Measurements from ENCODE around the gene ARHGAP28.

ARHGAP28 gene

DNA sequence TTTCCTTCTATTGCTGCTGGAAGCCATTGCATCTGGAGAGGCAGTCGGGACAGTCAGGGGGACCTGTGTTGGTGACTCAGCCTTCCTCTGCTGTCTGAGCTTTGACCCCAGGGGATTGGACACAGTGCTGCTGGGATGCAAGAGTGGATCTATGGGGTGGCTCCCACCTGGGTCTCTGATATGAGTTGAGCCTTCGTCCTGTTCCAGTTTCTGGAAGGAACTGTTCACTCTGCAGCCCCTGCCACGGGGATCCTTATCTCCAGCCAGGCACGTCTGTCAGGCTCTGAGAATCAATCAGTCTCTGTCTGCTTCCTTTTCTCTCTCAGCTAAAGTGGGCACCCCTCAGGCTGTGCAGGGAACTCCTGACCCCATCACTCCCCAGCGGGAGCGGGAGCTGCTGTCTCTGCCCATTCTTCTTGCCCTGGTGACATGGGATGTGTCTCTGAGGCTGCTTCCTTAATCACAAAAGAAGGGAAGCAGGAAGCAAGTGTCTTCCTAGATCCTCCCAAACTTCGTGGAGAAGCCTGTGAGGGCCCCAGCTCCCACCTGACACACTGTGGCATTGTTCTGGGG is 51.7 kb downstream of the ARHGAP28 start:
- TF ChIP-seq, protein P1, sequence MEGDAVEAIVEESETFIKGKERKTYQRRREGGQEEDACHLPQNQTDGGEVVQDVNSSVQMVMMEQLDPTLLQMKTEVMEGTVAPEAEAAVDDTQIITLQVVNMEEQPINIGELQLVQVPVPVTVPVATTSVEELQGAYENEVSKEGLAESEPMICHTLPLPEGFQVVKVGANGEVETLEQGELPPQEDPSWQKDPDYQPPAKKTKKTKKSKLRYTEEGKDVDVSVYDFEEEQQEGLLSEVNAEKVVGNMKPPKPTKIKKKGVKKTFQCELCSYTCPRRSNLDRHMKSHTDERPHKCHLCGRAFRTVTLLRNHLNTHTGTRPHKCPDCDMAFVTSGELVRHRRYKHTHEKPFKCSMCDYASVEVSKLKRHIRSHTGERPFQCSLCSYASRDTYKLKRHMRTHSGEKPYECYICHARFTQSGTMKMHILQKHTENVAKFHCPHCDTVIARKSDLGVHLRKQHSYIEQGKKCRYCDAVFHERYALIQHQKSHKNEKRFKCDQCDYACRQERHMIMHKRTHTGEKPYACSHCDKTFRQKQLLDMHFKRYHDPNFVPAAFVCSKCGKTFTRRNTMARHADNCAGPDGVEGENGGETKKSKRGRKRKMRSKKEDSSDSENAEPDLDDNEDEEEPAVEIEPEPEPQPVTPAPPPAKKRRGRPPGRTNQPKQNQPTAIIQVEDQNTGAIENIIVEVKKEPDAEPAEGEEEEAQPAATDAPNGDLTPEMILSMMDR (IDR thresholded peaks at IDR 0.05; ENCODE audit: low read depth, low read length) = no peak
- no peaks in the 10 kb centered on the region for H3K27me3 ChIP-seq (ENCODE audit: insufficient read depth, low read depth, severe bottlenecking)
- H3K4me3 ChIP-seq (ENCODE audit: low read depth, low read length) = no peak overlapping the region
- no peak overlapping the region for H3K27ac ChIP-seq
- no peaks in the 10 kb centered on the region for H3K9me3 ChIP-seq (ENCODE audit: severe bottlenecking)
- H3K36me3 ChIP-seq = no peaks in the 10 kb centered on the region
- DNase-seq = no peak

DNA sequence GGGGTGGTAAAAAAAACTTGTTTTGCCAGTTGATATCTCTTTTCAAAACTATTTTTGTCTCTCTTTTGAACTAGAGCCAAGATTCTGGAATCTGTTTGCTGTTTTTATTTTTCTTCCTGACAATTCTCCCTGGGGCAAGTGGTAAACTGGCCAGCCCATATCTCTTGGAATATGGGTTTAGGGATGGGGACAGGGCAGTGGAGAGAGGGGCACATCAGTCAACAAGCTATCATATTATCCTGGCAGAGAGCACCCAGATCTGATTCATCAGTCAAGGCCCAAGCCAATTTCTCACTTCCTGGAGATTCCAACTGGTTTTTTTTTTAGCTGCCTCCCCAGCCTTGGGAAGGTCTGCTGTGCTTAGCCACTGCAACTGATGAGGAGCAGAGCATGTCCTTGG is 52.3 kb downstream of the ARHGAP28 start:
- Histone ChIP-seq H3K27me3 (ENCODE audit: insufficient read depth, low read depth, severe bottlenecking) (no peaks in the 10 kb centered on the region), H3K27ac (no peak overlapping the region), H3K4me3 (ENCODE audit: low read depth, low read length) (no peak overlapping the region), H3K9me3 (ENCODE audit: severe bottlenecking) (no peaks in the 10 kb centered on the region), H3K36me3 (no peaks in the 10 kb centered on the region)
- TF ChIP-seq, protein P1 (IDR thresholded peaks at IDR 0.05; ENCODE audit: low read depth, low read length) = no peak
- DNase-seq = no peak

DNA sequence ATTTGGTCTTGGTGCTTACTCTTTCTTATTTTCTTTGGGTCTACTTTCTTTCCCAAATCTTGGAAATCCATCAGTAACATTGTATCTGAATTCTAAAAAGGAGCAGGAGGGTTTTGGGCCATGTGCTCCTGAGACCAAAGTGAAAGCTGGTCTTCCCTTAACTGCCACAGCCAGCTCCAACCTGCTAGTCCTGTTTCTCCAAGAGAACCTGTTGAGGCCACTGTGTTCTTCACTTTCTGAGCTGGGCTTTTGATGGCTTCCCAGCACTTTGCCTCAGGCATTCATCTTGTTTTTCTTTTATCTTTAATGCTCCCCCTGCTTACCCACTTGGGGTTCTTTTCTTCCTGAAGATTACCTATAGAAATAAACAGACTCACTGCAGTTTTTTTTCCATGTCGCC is 53.3 kb downstream of the ARHGAP28 start:
- no peaks in the 10 kb centered on the region for H3K9me3 ChIP-seq (ENCODE audit: severe bottlenecking)
- no peaks in the 10 kb centered on the region for H3K27me3 ChIP-seq (ENCODE audit: insufficient read depth, low read depth, severe bottlenecking)
- H3K27ac ChIP-seq = no peak overlapping the region
- DNase-seq = no peak
- no peaks in the 10 kb centered on the region for H3K36me3 ChIP-seq
- H3K4me3 ChIP-seq (ENCODE audit: low read depth, low read length) = no peak overlapping the region
- TF ChIP-seq, protein P1 (IDR thresholded peaks at IDR 0.05; ENCODE audit: low read depth, low read length) = no peak

DNA sequence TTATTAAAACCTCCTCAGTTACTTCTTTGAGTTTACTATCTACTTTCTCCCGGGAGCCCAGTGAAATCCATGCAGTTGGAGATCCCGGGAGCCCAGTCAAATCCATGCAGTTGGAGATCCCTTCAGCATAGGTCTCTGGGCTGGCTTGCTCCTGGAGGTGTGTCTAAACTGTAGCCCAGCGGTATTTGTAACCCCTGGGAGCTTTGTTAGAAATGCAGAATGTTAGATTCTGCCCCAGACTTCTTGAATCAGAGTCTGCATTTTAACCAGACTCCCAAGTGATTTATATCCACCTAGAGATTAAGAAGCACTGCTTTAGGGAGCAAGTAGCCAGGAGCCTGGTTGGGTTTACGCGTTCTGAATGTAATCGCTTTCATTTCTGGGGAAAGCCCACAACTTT is 54.5 kb downstream of the ARHGAP28 start:
- H3K27me3 ChIP-seq (ENCODE audit: insufficient read depth, low read depth, severe bottlenecking) = no peaks in the 10 kb centered on the region
- no peaks in the 10 kb centered on the region for H3K36me3 ChIP-seq
- no peaks in the 10 kb centered on the region for H3K9me3 ChIP-seq (ENCODE audit: severe bottlenecking)
- no peak overlapping the region for H3K27ac ChIP-seq
- TF ChIP-seq, protein P1 (IDR thresholded peaks at IDR 0.05; ENCODE audit: low read depth, low read length) = no peak
- no peak for DNase-seq
- H3K4me3 ChIP-seq (ENCODE audit: low read depth, low read length) = no peak overlapping the region

DNA sequence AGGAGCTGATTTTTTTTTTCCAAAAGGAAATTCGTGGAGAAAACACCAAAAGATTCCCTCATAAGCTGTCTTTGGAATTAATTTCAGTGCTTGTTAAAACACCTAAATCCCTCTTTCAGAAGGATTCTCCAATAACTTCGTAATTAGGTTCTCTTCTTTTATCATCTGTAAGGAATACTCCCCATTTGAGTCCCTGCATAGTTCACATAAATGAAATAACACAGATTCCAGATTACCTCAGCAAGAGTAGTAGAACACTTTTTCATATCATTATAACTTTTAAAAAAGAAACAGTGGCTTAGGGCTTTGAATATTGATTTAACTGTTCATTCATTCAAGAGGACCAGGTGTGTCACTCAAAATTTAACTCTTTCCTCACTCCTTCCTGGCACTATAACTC is 55.5 kb downstream of the ARHGAP28 start:
- Histone ChIP-seq H3K27me3 (ENCODE audit: insufficient read depth, low read depth, severe bottlenecking) (no peaks in the 10 kb centered on the region), H3K36me3 (no peaks in the 10 kb centered on the region), H3K27ac (no peak overlapping the region), H3K9me3 (ENCODE audit: severe bottlenecking) (no peaks in the 10 kb centered on the region), H3K4me3 (ENCODE audit: low read depth, low read length) (no peak overlapping the region)
- DNase-seq = no peak
- TF ChIP-seq, protein P1 (IDR thresholded peaks at IDR 0.05; ENCODE audit: low read depth, low read length) = no peak

DNA sequence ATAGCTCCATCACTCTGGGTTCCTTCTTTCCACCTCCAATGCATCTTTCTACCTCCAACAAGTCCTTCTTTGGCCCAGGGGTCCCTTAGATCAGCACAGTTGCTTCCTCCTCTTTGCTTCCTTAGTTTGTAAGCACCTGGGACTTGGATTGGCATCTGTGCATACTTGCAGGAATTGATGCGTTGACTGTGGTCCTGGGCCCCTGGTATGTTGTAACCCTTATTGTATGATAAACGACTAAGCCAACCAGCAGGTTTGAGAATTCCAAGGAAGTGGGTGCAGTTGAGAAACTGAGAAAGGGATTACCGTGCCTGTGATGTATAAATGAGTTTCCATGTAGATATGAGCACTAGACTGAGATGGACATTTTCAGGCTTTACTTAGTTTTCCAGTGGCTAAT is 55.9 kb downstream of the ARHGAP28 start:
- TF ChIP-seq, protein P1 (IDR thresholded peaks at IDR 0.05; ENCODE audit: low read depth, low read length) = no peak
- DNase-seq = no peak
- H3K36me3 ChIP-seq = no peaks in the 10 kb centered on the region
- no peaks in the 10 kb centered on the region for H3K9me3 ChIP-seq (ENCODE audit: severe bottlenecking)
- no peak overlapping the region for H3K4me3 ChIP-seq (ENCODE audit: low read depth, low read length)
- no peaks in the 10 kb centered on the region for H3K27me3 ChIP-seq (ENCODE audit: insufficient read depth, low read depth, severe bottlenecking)
- no peak overlapping the region for H3K27ac ChIP-seq

All from WERI-Rb-1 (cell line).